Mucosa of rectum (tissue), 2 donors: ENCODE data around the gene CPE.

Experiments
- H3K27ac ChIP-seq, 2 donors: one replicate each; pipeline ENCODE4 v1.7.0; 2013; ENCODE audit warnings: inconsistent platforms in 2 of 2, low read depth in 2 of 2, low read length in 2 of 2
- H3K27me3 ChIP-seq, 2 donors: one replicate each; pipeline ENCODE4 v1.7.0; 2013; ENCODE audit warnings: low read length in 2 of 2; ENCODE audit not compliant: control insufficient read depth in 2 of 2, insufficient read depth in 2 of 2
- H3K36me3 ChIP-seq, 2 donors: one replicate each; pipeline ENCODE4 v1.7.0; 2013; ENCODE audit warnings: low read length in 2 of 2; ENCODE audit not compliant: control insufficient read depth in 2 of 2, insufficient read depth in 2 of 2
- H3K4me1 ChIP-seq, 2 donors: one replicate each; pipeline ENCODE4 v1.7.0; 2013; ENCODE audit warnings: low read length in 2 of 2, mild to moderate bottlenecking in 1 of 2; ENCODE audit not compliant: control insufficient read depth in 2 of 2, insufficient read depth in 2 of 2
- H3K4me3 ChIP-seq, 2 donors: one replicate each; pipeline ENCODE4 v1.7.0; 2013; ENCODE audit warnings: low read length in 2 of 2
- H3K9ac ChIP-seq, 2 donors: one replicate each; pipeline ENCODE4 v1.7.0; 2013; ENCODE audit warnings: low read length in 2 of 2, low read depth in 1 of 2, mild to moderate bottlenecking in 1 of 2
- H3K9me3 ChIP-seq, 2 donors: one replicate each; pipeline ENCODE4 v1.7.0; 2013; ENCODE audit warnings: low read length in 2 of 2; ENCODE audit not compliant: control insufficient read depth in 2 of 2
- donor health status: healthy.
- donor health status: Normal muscosa, but diverticular disease.

CPE gene

GRCh38 chr4:165381821-165382373 is 3.1 kb downstream of the CPE start:
- no peak overlapping the region for H3K4me3 ChIP-seq
- no peaks in the 10 kb centered on the region for H3K9me3 ChIP-seq
- H3K27me3 ChIP-seq = peaks cover 0 to 3% of the 10 kb centered on the region in 2 donors
- H3K4me1 ChIP-seq = no peaks in the 10 kb centered on the region
- H3K36me3 ChIP-seq = no peaks in the 10 kb centered on the region
- no peak overlapping the region for H3K27ac ChIP-seq
- H3K9ac ChIP-seq = no peak overlapping the region

- Histone ChIP-seq H3K4me1 (no peaks in the 10 kb centered on the region), H3K27me3 (peaks cover 0 to 3% of the 10 kb centered on the region in 2 donors), H3K9ac (no peak overlapping the region), H3K36me3 (no peaks in the 10 kb centered on the region), H3K9me3 (no peaks in the 10 kb centered on the region), H3K4me3 (no peak overlapping the region), H3K27ac (no peak overlapping the region)
Measured at GRCh38 chr4:165382640-165383039, 3.8 kb downstream of the CPE start.

- Histone ChIP-seq H3K4me1 (no peaks in the 10 kb centered on the region), H3K27ac (no peak overlapping the region), H3K27me3 (peaks cover 0 to 1% of the 10 kb centered on the region in 2 donors), H3K9me3 (no peaks in the 10 kb centered on the region), H3K4me3 (no peak overlapping the region), H3K9ac (no peak overlapping the region), H3K36me3 (no peaks in the 10 kb centered on the region)
Measured at GRCh38 chr4:165383591-165384073, 4.8 kb downstream of the CPE start.

- Histone ChIP-seq H3K27ac (no peak overlapping the region), H3K9me3 (no peaks in the 10 kb centered on the region), H3K27me3 (no peaks in the 10 kb centered on the region), H3K4me1 (no peaks in the 10 kb centered on the region), H3K9ac (no peak overlapping the region), H3K36me3 (no peaks in the 10 kb centered on the region), H3K4me3 (no peak overlapping the region)
Measured at GRCh38 chr4:165384186-165384585, 5.4 kb downstream of the CPE start.

- Histone ChIP-seq H3K27me3 (no peaks in the 10 kb centered on the region), H3K36me3 (no peaks in the 10 kb centered on the region), H3K4me1 (no peaks in the 10 kb centered on the region), H3K4me3 (no peak overlapping the region), H3K9me3 (no peaks in the 10 kb centered on the region), H3K9ac (no peak overlapping the region), H3K27ac (no peak overlapping the region)
Measured at GRCh38 chr4:165384598-165384997, 5.8 kb downstream of the CPE start.

DNA sequence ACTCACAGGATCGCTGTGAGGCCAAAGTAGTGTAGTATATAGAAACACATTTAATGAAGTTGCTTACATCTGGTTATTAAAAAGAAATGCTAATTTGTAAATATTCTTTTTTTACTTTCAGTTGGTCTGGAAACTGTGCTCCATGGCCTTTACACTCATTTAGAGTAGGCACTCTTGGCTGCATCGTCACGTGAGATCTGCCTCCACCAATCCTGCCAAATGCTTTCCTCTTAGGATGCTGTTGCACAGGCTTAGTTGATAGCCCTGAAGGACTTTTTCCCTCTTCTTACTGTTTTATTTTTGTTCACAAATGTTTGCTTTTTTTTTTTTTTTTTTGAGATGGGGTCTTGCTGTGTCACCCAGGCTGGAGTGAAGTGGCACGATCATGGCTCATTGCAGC is 6.3 kb downstream of the CPE start:
- no peaks in the 10 kb centered on the region for H3K36me3 ChIP-seq
- no peak overlapping the region for H3K4me3 ChIP-seq
- no peak overlapping the region for H3K27ac ChIP-seq
- H3K27me3 ChIP-seq = no peaks in the 10 kb centered on the region
- no peaks in the 10 kb centered on the region for H3K4me1 ChIP-seq
- no peak overlapping the region for H3K9ac ChIP-seq
- no peaks in the 10 kb centered on the region for H3K9me3 ChIP-seq

DNA sequence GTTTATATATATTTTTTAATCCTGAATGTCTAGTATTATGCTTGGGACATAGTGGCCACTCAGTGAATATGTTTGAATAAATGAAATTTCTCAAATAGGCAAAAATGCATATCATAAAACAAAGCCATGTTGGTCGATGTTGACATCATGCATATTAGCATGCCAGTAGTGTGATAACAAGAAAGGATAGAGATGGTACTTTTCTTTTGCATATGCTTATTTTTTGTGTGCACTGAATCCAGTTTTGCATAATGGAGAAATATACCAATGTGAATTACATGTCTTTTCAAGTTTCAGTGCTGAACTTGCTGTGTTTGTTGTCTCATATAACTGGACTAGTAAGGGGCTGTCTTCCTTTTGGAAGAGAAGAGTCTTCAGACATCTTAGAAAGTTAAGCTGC is 7.5 kb downstream of the CPE start:
- no peak overlapping the region for H3K27ac ChIP-seq
- H3K4me1 ChIP-seq = no peaks in the 10 kb centered on the region
- no peaks in the 10 kb centered on the region for H3K9me3 ChIP-seq
- no peaks in the 10 kb centered on the region for H3K36me3 ChIP-seq
- H3K27me3 ChIP-seq = no peaks in the 10 kb centered on the region
- no peak overlapping the region for H3K9ac ChIP-seq
- H3K4me3 ChIP-seq = no peak overlapping the region

GRCh38 chr4:165388756-165389155 is 9.9 kb downstream of the CPE start:
- H3K27ac ChIP-seq = no peak overlapping the region
- no peaks in the 10 kb centered on the region for H3K9me3 ChIP-seq
- no peaks in the 10 kb centered on the region for H3K27me3 ChIP-seq
- H3K36me3 ChIP-seq = no peaks in the 10 kb centered on the region
- H3K4me1 ChIP-seq = no peaks in the 10 kb centered on the region
- H3K4me3 ChIP-seq = no peak overlapping the region
- no peak overlapping the region for H3K9ac ChIP-seq

DNA sequence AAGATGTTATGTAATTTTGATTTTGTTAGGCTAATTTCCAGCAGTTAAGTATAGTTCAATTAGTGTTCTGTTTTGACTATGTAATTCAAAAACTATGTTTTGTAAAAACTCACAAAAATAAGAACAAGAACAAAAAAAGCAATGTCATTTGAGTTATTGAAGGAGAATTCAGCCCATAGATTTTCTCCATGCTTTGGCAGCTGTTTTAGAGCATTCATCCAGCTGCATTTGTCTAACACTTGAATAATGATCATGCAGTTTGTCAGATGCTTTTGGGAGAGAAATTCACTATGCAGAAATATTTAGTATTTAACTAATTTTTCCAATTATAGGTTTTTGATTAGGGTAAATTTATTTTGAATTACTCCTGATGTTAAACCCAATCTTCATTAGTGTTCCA is 14.2 kb downstream of the CPE start:
- H3K4me1 ChIP-seq = no peaks in the 10 kb centered on the region
- H3K36me3 ChIP-seq = no peaks in the 10 kb centered on the region
- H3K27me3 ChIP-seq = no peaks in the 10 kb centered on the region
- H3K9ac ChIP-seq = no peak overlapping the region
- no peak overlapping the region for H3K27ac ChIP-seq
- H3K4me3 ChIP-seq = no peak overlapping the region
- H3K9me3 ChIP-seq = no peaks in the 10 kb centered on the region

DNA sequence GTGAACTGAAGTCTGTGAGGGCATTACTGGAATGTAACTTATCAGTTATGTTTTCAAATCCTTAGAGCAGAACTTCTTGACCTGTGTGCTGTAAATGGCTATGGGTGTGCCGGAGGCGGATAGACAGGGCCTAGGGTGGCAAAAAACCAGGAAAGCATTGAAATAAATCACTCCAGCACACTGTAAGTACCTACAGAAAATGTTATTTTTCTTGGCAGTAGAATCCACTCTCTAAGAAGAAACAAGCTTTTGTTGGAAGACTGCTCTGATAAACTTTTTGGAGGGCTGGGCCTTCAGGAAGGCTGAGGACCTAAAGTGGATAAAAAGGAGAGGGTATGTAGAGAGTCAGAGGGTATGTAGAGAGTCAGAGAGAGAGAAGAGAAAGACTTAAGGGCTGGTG is 14.9 kb downstream of the CPE start:
- Histone ChIP-seq H3K4me3 (no peak overlapping the region), H3K9ac (no peak overlapping the region), H3K4me1 (no peaks in the 10 kb centered on the region), H3K27me3 (no peaks in the 10 kb centered on the region), H3K27ac (no peak overlapping the region), H3K36me3 (no peaks in the 10 kb centered on the region), H3K9me3 (no peaks in the 10 kb centered on the region)

DNA sequence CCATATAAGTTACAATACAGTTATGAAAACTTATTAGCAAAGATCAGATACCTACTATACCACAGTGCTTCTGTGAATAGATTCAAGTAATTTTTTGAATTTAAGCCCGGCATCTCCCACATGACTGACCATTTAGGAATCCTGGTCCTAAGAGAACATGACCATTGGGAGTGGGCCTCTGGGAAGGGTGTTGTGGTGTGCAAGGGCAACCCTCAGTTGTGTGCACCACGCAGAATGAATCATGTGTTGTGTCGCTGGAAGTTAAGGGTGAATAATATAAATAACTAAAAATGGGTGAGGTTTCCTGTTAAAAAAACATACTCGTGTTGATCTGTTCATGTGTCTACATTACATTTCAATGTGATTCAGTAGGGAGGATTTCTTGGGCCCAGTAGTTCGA is 15.5 kb downstream of the CPE start:
- Histone ChIP-seq H3K27me3 (no peaks in the 10 kb centered on the region), H3K27ac (no peak overlapping the region), H3K4me1 (no peaks in the 10 kb centered on the region), H3K4me3 (no peak overlapping the region), H3K36me3 (no peaks in the 10 kb centered on the region), H3K9ac (no peak overlapping the region), H3K9me3 (no peaks in the 10 kb centered on the region)
